NCI-H146 treated with DMSO at 0.1 percent for 48 hours (cell line): Measurements from ENCODE around the gene TSPAN14.
"Not testable (repeated sequence)": the region's sequence is repeated elsewhere in the genome, so short reads cannot be mapped to it uniquely, and the experiment has no call there.

Source experiments
- DNase-seq: peaks from one replicate; lab custom pipeline; 2025; ENCODE audit not compliant: unreplicated experiment; lab: John Stamatoyannopoulos, UW

The TSPAN14 gene

DNA sequence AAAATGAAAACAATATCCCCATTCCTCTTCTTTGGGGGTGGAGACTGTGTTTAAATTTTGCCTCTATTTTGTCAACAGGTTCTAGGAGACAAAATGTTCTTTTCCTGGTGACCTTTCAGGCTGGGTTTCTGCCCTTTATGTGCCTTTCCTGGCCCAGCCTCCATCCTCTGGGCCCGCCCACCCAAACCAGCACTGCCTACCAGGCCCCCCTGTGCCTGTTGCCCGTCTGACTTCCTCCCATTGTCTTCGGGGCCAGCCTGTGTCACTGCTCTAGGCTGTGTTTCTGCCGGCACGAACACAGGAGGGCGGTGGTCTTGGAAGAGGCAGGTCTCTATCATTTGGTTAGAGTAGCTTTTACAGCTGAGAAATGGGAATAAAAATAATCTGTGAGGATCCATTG lies 13.9 kb downstream of the TSPAN14 start:
- DNase-seq = no peak

DNA sequence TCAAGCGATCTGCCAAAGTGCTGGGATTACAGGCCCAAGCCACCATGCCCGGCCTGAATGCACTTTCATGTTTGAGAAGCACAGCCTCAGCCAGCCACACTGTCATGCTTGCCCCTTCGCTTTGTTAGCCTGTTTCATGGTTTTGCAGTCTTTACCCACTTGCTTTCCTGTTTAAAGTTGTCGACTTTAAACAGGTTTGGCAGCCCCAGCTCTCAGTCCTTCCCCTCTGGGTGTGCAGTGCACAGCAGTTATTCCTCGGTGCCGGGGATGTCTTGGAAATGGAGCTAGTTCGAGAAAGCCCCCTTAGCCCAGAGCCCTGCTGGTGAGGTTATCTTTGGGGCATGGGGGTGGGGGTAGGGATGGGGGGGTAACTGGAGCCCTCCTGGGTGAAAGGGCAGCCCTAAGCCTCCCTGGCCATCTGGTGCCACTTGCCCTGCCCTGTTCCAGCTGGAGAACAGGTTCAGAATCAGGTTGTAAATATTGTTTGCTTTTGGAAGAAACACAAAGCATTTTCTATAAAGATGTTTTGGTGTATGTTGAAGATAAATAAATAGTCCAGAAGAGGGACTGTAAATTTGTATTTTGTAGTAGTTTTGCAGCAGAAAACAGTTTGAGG lies 14.8 kb downstream of the TSPAN14 start:
- DNase-seq = no peak

DNA sequence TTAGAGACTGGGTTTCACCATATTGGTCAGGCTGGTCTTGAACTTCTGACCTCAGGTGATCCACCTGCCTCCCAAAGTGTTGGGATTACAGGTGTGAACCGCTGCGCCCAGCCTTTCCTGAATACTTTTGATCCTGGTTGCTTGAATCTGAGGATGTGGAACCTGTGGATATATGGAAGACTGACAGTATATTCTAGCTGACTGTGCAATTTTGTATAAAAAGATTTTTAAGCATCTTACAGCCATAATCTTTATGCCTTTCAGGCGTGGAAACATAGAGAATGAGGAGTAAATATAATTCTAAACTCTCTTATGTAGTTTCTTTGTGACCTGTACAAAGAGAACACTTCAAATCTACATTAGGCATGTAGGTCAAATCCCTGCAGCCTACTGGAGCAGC lies 16.2 kb downstream of the TSPAN14 start:
- DNase-seq = no peak

DNA sequence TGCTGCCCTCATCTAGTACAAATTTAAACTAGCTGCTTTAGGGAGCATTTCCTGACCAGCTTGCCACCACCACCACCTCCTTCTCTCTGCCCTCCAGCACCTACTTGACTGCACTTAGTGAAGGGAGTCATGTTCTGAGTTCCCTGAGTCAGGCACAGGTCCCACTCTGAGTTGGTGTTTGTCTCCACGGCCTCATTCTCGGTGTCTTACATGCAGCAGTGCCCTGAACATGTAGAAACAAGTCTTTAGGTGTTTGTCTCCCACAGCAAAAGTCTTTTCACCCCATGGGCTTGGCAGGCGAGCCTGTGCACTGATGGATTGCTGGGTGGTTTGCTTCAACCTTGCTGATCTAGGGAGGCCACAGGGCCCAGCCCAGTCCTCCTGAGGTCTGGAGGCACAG lies 16.9 kb downstream of the TSPAN14 start:
- no peak for DNase-seq

DNA sequence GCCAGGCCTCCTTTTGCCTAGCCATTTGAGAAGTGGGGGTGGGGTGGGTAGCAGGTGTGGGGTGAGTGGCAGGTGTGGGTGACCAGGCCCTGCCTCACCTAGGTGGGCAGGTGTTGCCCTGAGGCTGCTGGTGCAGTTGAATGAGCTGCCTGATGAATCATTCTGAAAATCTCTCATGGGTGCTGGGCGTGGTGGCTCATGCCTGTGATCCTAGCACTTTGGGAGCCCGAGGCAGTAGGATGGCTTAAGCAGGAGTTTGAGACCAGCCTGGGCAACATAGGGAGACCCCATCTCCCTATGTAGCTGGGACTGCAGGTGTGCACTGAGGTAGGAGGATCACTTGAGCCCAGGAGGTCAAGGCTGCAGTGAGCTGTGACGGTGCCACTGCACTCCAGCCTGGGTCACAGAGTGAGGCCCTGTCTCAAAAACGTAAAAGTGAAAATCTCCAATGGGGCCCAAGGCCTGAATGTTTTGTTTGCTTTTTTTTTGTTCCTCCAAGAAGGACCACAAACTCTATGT lies 17.7 kb downstream of the TSPAN14 start:
- DNase-seq = peak; percentile 6

DNA sequence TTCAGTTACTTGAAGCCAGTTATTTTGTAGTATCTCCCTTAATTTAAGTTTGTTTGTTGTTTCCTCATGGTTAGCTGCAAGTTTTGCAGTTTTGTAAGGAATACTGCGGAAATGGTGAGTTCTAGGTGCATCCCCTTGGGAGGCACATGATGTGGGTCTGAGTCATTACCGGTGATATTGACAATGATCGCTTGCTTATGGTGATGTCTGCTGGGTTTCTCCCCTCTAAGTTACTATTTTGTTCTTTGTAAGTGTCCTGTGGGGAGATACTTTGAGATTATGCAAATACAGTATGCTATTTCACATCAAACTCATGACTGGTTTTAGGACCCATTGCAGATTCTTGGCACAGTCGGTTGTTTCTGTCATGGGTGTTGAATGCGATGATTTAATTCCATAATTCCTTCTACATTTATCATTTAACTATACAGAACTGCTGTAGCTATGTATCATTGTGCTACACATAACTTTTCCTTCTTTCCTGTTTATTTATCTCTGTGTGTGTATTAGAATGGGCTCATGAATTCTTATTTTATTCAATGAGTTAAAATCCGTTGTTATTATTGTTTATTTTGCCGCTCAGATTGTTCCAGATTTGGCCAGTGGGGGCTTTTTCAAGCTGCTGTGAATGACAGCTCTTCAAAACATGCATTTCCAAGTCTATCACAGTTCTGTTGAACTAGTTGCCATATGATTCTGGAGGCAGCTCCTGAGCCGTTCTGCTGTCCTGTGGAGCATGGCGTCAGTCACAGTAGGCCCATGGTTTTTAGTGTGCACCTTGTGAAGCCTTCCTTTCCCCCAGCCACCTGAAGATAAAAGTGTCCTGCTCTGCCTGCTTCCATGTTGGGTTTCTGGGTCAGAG lies 18.4 kb downstream of the TSPAN14 start:
- no peak for DNase-seq

DNA sequence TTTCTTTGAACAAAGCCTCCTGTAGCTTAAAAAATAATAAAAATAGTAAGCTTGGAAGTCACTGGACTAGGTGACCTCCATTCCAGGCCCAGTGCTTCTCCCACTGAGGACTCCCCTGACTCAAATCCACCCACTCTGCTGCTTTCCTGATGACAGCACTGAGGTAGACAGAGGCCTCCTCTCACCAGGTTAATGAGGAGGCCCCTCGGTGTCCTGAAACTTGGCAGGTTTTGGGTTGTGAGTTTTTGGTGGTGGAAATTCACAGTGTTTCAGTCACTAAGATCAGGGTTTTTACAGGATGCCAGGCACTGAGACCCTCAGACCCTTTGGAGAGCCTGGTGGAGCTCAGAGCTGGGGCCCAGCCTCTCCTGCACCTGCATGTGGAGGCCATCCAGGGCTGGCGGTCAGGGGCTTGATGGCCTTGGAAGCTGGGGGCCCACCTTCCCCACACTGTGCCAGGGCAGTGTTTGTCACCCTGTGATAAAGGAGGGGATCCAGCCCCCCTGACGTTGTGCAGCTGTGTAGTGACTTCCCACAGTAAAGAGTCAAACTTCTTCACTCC lies 19.1 kb downstream of the TSPAN14 start:
- no peak for DNase-seq

DNA sequence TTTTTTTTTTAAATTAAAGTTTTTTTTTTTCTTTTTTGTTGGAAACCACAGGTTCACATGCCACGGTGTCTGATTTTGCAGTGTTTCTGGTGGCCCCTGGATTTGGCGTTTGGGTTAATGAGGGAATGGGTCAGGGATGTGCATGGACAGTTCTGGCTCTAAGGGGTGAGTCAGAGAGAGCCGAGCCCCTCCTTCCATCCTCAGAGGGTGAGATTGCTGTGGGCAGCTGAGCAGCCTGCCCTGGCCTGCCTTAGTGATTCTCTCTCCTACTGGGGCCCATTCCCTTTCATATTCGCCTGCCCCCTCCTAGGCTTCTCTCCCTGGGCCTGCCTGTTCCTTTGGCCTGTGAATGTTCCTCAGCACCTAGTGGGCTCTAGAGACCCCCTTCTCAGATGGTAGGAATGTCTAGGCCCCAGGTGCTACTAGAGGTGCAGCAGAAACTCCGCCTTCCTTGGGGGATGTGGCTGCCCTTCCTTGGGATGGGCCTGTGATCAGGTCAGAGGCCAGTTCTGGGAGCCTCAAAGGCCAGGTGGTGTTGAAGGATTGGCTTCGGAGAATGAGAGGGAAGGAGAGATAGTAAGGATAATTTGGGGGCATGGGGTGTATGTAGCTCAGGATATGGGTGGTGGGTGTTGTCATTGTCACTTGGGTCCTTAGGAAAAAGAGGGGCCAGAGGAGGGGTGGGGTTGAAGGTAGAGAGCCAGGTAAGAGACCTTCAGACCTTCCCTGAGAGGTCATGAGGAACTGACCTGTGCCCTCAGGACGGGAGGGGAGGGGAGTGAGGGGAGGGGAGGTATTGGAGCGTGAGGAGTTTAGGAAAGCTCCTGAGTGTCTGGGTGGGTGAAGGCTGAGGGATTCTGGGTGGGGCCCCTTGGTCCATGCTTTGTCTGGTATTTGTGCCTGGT lies 19.8 kb downstream of the TSPAN14 start:
- no peak for DNase-seq

DNA sequence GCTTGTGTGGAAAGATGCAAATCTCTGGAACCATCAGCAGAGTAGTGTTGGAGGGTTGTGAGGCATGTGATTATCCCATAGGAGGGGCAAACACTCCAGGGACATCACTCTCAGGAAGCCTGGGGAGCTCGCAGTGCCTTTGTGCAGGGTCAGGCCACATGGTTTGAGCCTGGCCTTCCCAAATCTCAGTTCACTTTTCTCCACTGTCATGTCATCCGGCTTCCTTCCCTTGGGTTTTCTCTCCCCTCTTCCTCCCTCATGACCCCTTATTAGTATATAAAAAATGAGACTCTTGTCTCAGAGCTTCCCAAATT lies 20.4 kb downstream of the TSPAN14 start:
- no peak for DNase-seq

DNA sequence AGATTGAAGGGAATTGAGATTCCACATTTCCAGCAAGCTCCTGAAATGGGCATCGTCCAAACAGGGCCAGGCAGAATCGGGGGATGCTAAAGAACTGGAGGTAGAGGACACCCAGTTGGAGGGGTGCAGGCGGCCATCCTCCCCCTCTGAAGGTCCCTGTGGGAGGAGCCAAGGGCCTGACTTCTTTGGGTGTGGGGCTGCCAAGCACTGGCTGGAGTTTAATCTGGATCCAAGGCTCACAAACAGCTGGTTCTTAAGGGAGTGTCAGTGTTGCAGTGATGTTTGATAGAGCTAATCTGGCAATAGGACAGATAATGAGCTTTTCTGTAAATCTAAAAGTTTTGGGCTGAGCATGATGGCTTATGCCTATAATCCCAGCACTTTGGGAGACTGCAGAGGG lies 20.8 kb downstream of the TSPAN14 start:
- DNase-seq = no peak

DNA sequence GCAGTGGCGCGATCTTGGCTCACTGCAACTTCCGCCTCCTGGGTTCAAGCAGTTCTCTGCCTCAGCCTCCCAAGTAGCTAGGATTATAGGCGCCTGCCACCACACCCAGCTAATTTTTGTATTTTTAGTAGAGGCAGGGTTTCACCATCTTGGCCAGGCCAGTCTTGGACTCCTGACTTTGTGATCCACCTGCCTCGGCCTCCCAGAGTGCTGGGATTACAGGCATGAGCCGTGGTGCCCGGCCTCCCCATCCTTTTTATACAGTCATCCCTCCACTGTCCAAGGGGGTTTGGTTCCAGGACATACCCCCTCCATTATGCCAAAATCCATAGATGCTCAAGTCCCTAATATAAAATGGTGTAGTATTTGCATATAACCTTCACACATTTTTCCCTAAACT lies 21.5 kb downstream of the TSPAN14 start:
- DNase-seq = not testable (repeated sequence)

DNA sequence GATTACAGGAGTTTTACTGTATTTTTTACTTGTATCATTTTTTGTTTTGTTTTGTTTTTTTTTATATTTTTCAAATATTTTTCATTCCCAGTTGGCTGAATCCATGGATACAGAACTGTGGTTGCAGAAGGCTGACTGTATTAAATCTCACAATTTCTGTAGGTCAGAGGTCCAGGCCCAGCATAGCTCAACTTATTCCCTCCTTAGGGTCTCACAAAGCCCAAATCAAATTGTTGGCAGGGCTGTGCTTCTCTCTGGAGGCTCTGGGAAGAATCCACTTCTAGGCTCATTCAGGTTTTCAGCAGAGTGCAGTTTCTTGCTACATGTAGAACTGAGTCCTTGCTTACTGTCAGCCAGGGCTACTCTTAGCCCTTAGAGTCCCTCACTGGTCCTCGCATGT lies 22.6 kb downstream of the TSPAN14 start:
- DNase-seq = no peak

DNA sequence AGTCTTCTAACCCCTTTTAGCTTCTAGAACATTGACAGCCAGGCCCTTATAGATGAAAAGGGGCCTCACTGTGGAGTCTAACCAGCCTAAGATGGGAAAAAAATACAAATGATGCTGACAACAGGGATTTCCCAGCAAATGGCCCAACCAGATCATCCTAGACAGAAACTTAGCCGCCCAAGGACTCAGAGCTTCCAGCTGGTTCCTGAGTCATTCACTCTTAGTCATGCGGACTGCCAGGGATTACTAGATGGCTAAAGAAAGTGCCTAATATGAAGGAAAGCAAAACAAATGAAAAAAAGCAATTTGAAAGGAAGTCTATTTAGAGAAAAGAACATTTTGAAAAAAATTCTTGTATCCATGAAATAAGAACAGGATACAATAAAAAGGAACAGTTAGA lies 23.7 kb downstream of the TSPAN14 start:
- no peak for DNase-seq

DNA sequence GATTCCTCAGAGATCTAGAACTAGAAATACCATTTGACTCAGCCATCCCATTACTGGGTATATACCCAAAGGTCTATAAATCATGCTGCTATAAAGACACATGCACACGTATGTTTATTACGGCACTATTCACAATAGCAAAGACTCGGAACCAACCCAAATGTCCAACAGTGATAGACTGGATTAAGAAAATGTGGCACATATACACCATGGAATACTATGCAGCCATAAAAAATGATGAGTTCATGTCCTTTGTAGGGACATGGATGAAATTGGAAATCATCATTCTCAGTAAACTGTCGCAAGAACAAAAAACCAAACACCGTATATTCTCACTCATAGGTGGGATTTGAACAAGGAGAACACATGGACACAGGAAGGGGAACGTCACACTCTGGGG lies 26.3 kb downstream of the TSPAN14 start:
- DNase-seq = not testable (repeated sequence)

DNA sequence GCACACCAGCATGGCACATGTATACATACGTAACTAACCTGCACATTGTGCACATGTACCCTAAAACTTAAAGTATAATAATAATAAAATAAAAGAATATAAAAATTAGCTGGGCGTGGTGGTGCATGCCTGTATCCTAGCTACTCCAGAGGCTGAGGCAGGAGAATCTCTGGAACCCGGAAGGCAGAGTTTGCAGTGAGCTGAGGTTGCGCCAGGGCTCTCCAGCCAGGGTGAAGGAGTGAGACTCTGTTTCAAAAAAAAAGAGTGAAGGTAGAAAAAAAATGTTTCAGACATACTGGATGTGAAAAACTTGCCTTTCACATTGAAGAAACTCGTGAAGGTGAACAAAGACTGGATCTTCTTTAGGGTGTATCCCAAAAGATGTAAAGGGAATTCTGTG lies 26.7 kb downstream of the TSPAN14 start:
- DNase-seq = no peak

DNA sequence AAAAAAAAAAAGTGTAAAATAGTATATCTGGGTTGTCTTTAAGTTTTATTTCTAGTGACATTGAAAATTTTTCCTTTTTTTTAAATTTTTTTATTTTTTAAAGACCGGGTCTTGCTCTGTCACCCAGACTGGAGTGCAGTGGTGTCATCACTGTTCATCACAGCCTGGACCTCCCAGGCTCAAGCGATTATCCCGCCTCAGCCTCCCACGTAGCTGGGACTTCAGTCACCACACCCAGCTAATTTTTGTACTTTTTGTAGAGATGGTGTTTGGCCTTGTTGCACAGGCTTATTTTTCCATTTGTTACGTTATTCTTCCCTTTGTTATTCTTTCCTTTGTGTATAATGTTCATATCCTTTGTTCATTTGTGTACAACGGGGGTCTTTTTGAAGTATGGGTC lies 30.1 kb downstream of the TSPAN14 start:
- DNase-seq = no peak

DNA sequence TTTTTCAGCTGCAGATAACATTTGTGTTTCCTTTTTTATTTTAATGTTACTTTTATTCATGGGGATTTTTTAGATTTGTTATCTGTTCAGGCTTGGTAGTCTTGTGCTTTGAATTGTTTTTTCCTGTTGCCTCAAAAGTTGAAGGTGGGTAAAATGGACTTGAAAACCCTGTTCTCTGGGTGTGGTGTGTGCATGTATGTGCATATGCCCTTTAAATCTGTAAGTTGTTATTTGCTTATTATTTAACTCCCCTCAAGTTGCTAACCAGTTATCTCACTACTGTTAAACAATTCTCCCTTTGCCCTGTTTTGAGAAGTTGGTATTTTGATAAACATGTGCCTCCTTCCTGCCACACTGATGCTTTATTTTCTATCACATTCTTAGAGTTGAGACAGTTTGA lies 30.6 kb downstream of the TSPAN14 start:
- DNase-seq = no peak

DNA sequence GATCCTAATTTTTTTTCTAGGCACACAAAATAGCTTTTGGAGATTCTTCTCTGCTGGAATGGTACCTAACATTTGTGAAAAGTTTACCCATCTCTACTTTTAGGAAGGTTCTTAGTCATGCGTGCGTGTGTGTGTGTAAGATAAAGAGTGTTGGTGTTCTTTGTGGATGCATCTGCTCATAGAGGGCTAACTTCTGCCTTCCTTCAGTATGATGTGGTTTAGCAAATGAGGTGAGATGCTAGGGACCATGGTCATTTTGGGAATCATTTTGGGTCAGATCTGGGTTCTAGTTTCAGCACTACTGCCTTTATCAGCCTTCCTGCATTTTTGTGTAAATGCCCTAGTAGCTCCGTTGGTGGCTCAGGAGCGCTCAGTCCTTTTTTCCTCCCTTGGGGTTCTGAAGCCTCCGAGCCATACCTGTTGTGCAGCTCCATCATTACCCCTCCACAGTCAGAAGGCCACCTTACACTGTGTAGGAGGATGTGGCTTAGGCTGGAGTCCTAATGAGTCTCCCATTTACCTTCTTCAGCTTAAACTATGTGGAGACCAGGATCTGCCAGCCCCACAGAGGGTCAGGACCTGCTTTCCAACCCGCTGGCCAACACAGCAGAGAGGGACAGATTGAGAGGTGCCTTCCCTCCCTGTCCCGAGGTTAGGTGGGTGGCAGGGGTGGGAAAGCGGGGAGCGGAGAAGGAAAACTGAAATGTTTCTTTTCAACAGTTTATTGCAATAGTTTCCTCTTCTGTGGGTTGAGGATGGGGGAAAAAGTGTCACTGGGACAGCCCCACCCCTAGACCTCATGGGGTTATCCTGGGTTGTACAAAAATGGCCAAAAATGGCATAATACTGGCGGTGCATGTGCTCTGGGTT lies 31.2 kb downstream of the TSPAN14 start:
- DNase-seq = no peak

DNA sequence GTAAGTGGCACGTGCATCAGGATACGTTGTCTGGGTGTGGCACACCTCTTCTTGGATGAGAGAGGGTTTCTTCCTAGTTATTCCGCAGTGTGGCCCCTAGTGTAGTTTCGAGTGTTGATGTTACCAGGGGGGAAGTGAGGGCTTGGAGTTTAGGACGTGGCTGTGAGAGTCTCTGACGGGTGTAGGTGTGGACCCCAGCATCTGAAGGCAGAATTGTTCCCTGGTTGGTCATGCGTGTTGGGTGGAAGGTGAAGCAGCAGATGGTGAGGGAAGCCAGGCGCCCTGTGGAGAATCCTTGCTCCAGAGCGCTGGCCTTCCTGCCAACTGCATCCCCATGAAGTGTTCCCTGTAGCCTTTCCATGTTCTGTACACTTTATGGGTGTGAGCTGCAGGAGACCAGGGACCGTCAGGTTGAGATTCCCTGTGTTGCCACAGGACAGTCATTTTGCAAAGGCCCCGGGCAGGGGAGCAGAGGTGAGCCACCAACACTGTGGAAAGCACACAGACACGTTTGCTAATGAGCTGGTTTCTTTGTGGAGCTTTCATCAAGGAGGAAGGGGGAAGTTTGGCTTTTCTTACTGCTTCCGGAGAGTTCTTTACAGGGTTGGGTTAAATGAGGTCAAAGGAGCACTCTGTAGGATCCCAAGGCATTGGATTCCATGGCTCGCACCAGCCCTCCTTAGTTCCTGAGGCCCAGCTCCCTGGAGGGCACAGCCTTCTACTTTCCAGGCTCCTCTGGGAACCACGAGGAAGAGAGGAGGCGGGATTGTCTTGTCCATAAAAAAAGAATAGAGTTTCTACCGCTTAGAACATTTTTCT lies 32.0 kb downstream of the TSPAN14 start:
- DNase-seq = no peak
